ENCODE results near the gene FAT3. TPM values are rescaled to one million over a fixed set of nuclear protein-coding genes. Genes with fewer than 3 reads are reported as not detected.

The FAT3 gene
- polyA plus RNA-seq, 1 donor from 2014 or later, result 54.0 TPM

GRCh38 chr11:92190535-92191206 lies 33.9 kb upstream of the FAT3 start:
- no peak overlapping the region for H3K4me2 ChIP-seq (ENCODE audit: low read length)
- H2AFZ ChIP-seq (ENCODE audit: low read depth, low read length), result no peak overlapping the region
- H3K36me3 ChIP-seq (ENCODE audit: insufficient read depth, low read length), result no peaks in the 10 kb centered on the region
- no peaks in the 10 kb centered on the region for H3F3A ChIP-seq (ENCODE audit: insufficient read depth, low read length, poor library complexity, severe bottlenecking)
- no peak overlapping the region for H3K9ac ChIP-seq (ENCODE audit: low read length)
- H4K20me1 ChIP-seq (ENCODE audit: insufficient read depth), result no peaks in the 10 kb centered on the region
- H3K9me3 ChIP-seq (ENCODE audit: low read length), result no peaks in the 10 kb centered on the region
- no peak overlapping the region for H3K27ac ChIP-seq (ENCODE audit: low read length)
- H3K27me3 ChIP-seq (ENCODE audit: insufficient read depth, low read depth, low read length), result no peaks in the 10 kb centered on the region
- no peaks in the 10 kb centered on the region for H3K9me2 ChIP-seq (ENCODE audit: insufficient read depth, low read length)
- no peak overlapping the region for H3K4me3 ChIP-seq (ENCODE audit: low read length)
- no peaks in the 10 kb centered on the region for H3K79me2 ChIP-seq (replicated peaks; ENCODE audit: insufficient read depth, low read length)
- TF ChIP-seq EZH2 (IDR thresholded peaks at IDR 0.05; ENCODE audit: borderline replicate concordance, insufficient read depth, low read length, poor library complexity, severe bottlenecking) (no peak), EP300 (conservative IDR thresholded peaks at IDR 0.05; ENCODE audit: poor library complexity, severe bottlenecking) (no peak), TAF1 (IDR thresholded peaks at IDR 0.05; ENCODE audit: low read depth) (no peak), SMC3 (conservative IDR thresholded peaks at IDR 0.05; ENCODE audit: poor library complexity) (no peak), RAD21 (conservative IDR thresholded peaks at IDR 0.05) (no peak), POLR2AphosphoS5 (IDR thresholded peaks at IDR 0.05) (no peak), MXI1 (conservative IDR thresholded peaks at IDR 0.05; ENCODE audit: poor library complexity, severe bottlenecking) (no peak)
- TF ChIP-seq, protein P1, sequence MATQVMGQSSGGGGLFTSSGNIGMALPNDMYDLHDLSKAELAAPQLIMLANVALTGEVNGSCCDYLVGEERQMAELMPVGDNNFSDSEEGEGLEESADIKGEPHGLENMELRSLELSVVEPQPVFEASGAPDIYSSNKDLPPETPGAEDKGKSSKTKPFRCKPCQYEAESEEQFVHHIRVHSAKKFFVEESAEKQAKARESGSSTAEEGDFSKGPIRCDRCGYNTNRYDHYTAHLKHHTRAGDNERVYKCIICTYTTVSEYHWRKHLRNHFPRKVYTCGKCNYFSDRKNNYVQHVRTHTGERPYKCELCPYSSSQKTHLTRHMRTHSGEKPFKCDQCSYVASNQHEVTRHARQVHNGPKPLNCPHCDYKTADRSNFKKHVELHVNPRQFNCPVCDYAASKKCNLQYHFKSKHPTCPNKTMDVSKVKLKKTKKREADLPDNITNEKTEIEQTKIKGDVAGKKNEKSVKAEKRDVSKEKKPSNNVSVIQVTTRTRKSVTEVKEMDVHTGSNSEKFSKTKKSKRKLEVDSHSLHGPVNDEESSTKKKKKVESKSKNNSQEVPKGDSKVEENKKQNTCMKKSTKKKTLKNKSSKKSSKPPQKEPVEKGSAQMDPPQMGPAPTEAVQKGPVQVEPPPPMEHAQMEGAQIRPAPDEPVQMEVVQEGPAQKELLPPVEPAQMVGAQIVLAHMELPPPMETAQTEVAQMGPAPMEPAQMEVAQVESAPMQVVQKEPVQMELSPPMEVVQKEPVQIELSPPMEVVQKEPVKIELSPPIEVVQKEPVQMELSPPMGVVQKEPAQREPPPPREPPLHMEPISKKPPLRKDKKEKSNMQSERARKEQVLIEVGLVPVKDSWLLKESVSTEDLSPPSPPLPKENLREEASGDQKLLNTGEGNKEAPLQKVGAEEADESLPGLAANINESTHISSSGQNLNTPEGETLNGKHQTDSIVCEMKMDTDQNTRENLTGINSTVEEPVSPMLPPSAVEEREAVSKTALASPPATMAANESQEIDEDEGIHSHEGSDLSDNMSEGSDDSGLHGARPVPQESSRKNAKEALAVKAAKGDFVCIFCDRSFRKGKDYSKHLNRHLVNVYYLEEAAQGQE (IDR thresholded peaks at IDR 0.05; ENCODE audit: borderline replicate concordance), result no peak
- TF ChIP-seq, protein P2, sequence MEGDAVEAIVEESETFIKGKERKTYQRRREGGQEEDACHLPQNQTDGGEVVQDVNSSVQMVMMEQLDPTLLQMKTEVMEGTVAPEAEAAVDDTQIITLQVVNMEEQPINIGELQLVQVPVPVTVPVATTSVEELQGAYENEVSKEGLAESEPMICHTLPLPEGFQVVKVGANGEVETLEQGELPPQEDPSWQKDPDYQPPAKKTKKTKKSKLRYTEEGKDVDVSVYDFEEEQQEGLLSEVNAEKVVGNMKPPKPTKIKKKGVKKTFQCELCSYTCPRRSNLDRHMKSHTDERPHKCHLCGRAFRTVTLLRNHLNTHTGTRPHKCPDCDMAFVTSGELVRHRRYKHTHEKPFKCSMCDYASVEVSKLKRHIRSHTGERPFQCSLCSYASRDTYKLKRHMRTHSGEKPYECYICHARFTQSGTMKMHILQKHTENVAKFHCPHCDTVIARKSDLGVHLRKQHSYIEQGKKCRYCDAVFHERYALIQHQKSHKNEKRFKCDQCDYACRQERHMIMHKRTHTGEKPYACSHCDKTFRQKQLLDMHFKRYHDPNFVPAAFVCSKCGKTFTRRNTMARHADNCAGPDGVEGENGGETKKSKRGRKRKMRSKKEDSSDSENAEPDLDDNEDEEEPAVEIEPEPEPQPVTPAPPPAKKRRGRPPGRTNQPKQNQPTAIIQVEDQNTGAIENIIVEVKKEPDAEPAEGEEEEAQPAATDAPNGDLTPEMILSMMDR (IDR thresholded peaks at IDR 0.05; ENCODE audit: poor library complexity, severe bottlenecking), result no peak

DNA sequence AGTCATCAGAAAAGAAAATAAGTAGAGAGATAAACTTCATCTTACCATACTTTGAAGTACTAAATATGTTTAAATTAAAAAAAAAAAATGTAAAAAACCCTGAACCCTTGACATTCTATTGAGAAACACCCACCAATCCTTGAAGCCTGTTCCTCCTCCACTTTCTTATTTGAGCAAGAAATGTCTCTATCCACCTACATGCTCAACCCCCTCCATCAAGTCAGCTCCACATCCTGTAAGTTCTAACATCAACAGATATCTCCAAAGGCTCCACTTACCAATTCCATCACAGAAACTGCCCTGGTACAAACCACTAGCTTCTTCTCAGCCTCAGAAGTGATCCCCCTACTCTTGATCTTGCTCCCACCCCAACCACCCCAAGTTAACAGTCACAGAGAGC lies 32.5 kb upstream of the FAT3 start:
- no peak overlapping the region for H3K27ac ChIP-seq (ENCODE audit: low read length)
- no peak overlapping the region for H3K4me2 ChIP-seq (ENCODE audit: low read length)
- H4K20me1 ChIP-seq (ENCODE audit: insufficient read depth), result no peaks in the 10 kb centered on the region
- no peaks in the 10 kb centered on the region for H3K9me3 ChIP-seq (ENCODE audit: low read length)
- no peaks in the 10 kb centered on the region for H3K36me3 ChIP-seq (ENCODE audit: insufficient read depth, low read length)
- TF ChIP-seq EZH2 (IDR thresholded peaks at IDR 0.05; ENCODE audit: borderline replicate concordance, insufficient read depth, low read length, poor library complexity, severe bottlenecking), result no peak
- TF ChIP-seq MXI1 (conservative IDR thresholded peaks at IDR 0.05; ENCODE audit: poor library complexity, severe bottlenecking), result no peak
- TF ChIP-seq RAD21 (conservative IDR thresholded peaks at IDR 0.05), result no peak
- TF ChIP-seq TAF1 (IDR thresholded peaks at IDR 0.05; ENCODE audit: low read depth), result no peak
- TF ChIP-seq, protein P1 (IDR thresholded peaks at IDR 0.05; ENCODE audit: borderline replicate concordance), result no peak
- TF ChIP-seq, protein P2 (IDR thresholded peaks at IDR 0.05; ENCODE audit: poor library complexity, severe bottlenecking), result no peak
- TF ChIP-seq EP300 (conservative IDR thresholded peaks at IDR 0.05; ENCODE audit: poor library complexity, severe bottlenecking), result no peak
- no peak for TF ChIP-seq POLR2AphosphoS5 (IDR thresholded peaks at IDR 0.05)
- no peak for TF ChIP-seq SMC3 (conservative IDR thresholded peaks at IDR 0.05; ENCODE audit: poor library complexity)
- H3K4me3 ChIP-seq (ENCODE audit: low read length), result no peak overlapping the region
- H2AFZ ChIP-seq (ENCODE audit: low read depth, low read length), result no peak overlapping the region
- no peaks in the 10 kb centered on the region for H3K9me2 ChIP-seq (ENCODE audit: insufficient read depth, low read length)
- H3K27me3 ChIP-seq (ENCODE audit: insufficient read depth, low read depth, low read length), result no peaks in the 10 kb centered on the region
- no peaks in the 10 kb centered on the region for H3F3A ChIP-seq (ENCODE audit: insufficient read depth, low read length, poor library complexity, severe bottlenecking)
- H3K79me2 ChIP-seq (replicated peaks; ENCODE audit: insufficient read depth, low read length), result no peaks in the 10 kb centered on the region
- H3K9ac ChIP-seq (ENCODE audit: low read length), result no peak overlapping the region

Measured in neural cell (in vitro differentiated cells).